Nephron progenitor cell (in vitro differentiated cells): ENCODE results near the gene SRGAP3.

Experiments
- DNase-seq: peaks from one replicate; pipeline ENCODE4 v3.0.0; 2021
- H3K27ac Mint-ChIP-seq: 2 replicates; pipeline ENCODE4 v1.8.0; 2021; ENCODE audit warnings: mild to moderate bottlenecking, moderate library complexity, mixed read lengths
- H3K27me3 Mint-ChIP-seq: 2 replicates; pipeline ENCODE4 v1.8.0; 2021; ENCODE audit warnings: mild to moderate bottlenecking, low read depth, mixed read lengths; ENCODE audit not compliant: poor library complexity
- H3K36me3 Mint-ChIP-seq: 2 replicates; pipeline ENCODE4 v1.8.0; 2021; ENCODE audit warnings: low read depth, mixed read lengths
- H3K4me1 Mint-ChIP-seq: 2 replicates; pipeline ENCODE4 v1.8.0; 2021; ENCODE audit warnings: mixed read lengths
- H3K4me3 Mint-ChIP-seq: 2 replicates; pipeline ENCODE4 v1.8.0; 2021; ENCODE audit warnings: mild to moderate bottlenecking, moderate library complexity, mixed read lengths
- H3K9me3 Mint-ChIP-seq: 2 replicates; pipeline ENCODE4 v1.8.0; 2021; ENCODE audit warnings: mild to moderate bottlenecking, moderate library complexity, mixed read lengths
- CTCF ChIP-seq: fragments of 200-600 bp; sonication (generic); IDR thresholded peaks from 2 replicates; pipeline ENCODE4 v1.5.0; 2021; ENCODE audit warnings: antibody characterized with exemption

SRGAP3 gene

GRCh38 chr3:9047452-9048346, 201.7 kb downstream of the SRGAP3 start:
- H3K9me3 Mint-ChIP-seq, result no peaks in the 10 kb centered on the region
- H3K27ac Mint-ChIP-seq, result peak overlapping the region; percentile 84
- no peak overlapping the region for H3K4me3 Mint-ChIP-seq
- H3K27me3 Mint-ChIP-seq, result peaks cover 14% of the 10 kb centered on the region
- peaks cover 65% of the 10 kb centered on the region for H3K36me3 Mint-ChIP-seq
- no peak for DNase-seq
- H3K4me1 Mint-ChIP-seq, result peaks cover 9% of the 10 kb centered on the region
- TF ChIP-seq CTCF, result no peak

GRCh38 chr3:9045371-9045770, 204.1 kb downstream of the SRGAP3 start:
- TF ChIP-seq CTCF, result no peak
- Mint-ChIP-seq H3K27me3 (peaks cover 20% of the 10 kb centered on the region), H3K27ac (no peak overlapping the region), H3K9me3 (no peaks in the 10 kb centered on the region), H3K36me3 (peaks cover 56% of the 10 kb centered on the region), H3K4me1 (peaks cover 9% of the 10 kb centered on the region), H3K4me3 (no peak overlapping the region)
- DNase-seq, result no peak

- Mint-ChIP-seq H3K4me1 (peaks cover 9% of the 10 kb centered on the region), H3K4me3 (no peak overlapping the region), H3K27me3 (peaks cover 20% of the 10 kb centered on the region), H3K9me3 (no peaks in the 10 kb centered on the region), H3K36me3 (peaks cover 51% of the 10 kb centered on the region), H3K27ac (no peak overlapping the region)
- no peak for DNase-seq
- TF ChIP-seq CTCF, result no peak
These were observed 206.4 kb downstream of the SRGAP3 start for GRCh38 chr3:9043063-9043462.

- Mint-ChIP-seq H3K27ac (no peak overlapping the region), H3K36me3 (peaks cover 43% of the 10 kb centered on the region), H3K27me3 (peaks cover 20% of the 10 kb centered on the region), H3K4me3 (no peak overlapping the region), H3K9me3 (no peaks in the 10 kb centered on the region), H3K4me1 (peaks cover 4% of the 10 kb centered on the region)
- DNase-seq, result no peak
- TF ChIP-seq CTCF, result no peak
These were observed 207.8 kb downstream of the SRGAP3 start for GRCh38 chr3:9041626-9042025.

- Mint-ChIP-seq H3K4me3 (no peak overlapping the region), H3K27me3 (peaks cover 21% of the 10 kb centered on the region), H3K36me3 (peaks cover 40% of the 10 kb centered on the region), H3K4me1 (peaks cover 10% of the 10 kb centered on the region), H3K9me3 (no peaks in the 10 kb centered on the region), H3K27ac (no peak overlapping the region)
- no peak for DNase-seq
- TF ChIP-seq CTCF, result no peak
These were observed 208.4 kb downstream of the SRGAP3 start for GRCh38 chr3:9040996-9041395.

GRCh38 chr3:9037144-9037711, 212.2 kb downstream of the SRGAP3 start:
- no peaks in the 10 kb centered on the region for H3K9me3 Mint-ChIP-seq
- H3K27ac Mint-ChIP-seq, result no peak overlapping the region
- H3K27me3 Mint-ChIP-seq, result peaks cover 26% of the 10 kb centered on the region
- H3K4me3 Mint-ChIP-seq, result no peak overlapping the region
- H3K4me1 Mint-ChIP-seq, result peaks cover 17% of the 10 kb centered on the region
- peaks cover 16% of the 10 kb centered on the region for H3K36me3 Mint-ChIP-seq
- DNase-seq, result no peak
- no peak for TF ChIP-seq CTCF
